ENCODE data around the gene FGGY. TPM values are rescaled to one million over a fixed set of nuclear protein-coding genes. Genes with fewer than 3 reads are reported as not detected.
A peak's percentile ranks its signal among the peaks of the same experiment; 100 is the strongest.

FGGY gene
- total RNA-seq, 4 donors from 2014 or later: 20.6 to 138 (median 32.8) TPM

- intact Hi-C loops (cut with DNase I; ENCODE audit: low total_unique reads): no loop called here
- H3K27me3 ChIP-seq: no peaks in the 10 kb centered on the region
- H3K4me3 ChIP-seq: no peak overlapping the region
- no peak for TF ChIP-seq POLR2A (IDR thresholded peaks at IDR 0.05)
- no peak for TF ChIP-seq CTCF (IDR thresholded peaks at IDR 0.05)
- H3K9me3 ChIP-seq: no peaks in the 10 kb centered on the region
- peak in 1 of 2 donors; percentile 46 for DNase-seq
- H3K4me1 ChIP-seq: no peaks in the 10 kb centered on the region
- H3K27ac ChIP-seq: peak overlapping the region; percentile 16 to 40
- H3K36me3 ChIP-seq: no peaks in the 10 kb centered on the region
These were observed 299.5 kb downstream of the FGGY start for GRCh38 chr1:59596432-59596831.

- TF ChIP-seq POLR2A (IDR thresholded peaks at IDR 0.05): no peak
- TF ChIP-seq CTCF (IDR thresholded peaks at IDR 0.05): no peak
- no peak overlapping the region for H3K4me3 ChIP-seq
- no peaks in the 10 kb centered on the region for H3K27me3 ChIP-seq
- H3K4me1 ChIP-seq: no peaks in the 10 kb centered on the region
- no peak for DNase-seq
- H3K27ac ChIP-seq: peak overlapping the region; percentile 16 to 26
- intact Hi-C loops (cut with DNase I; ENCODE audit: low total_unique reads): no loop called here
- no peaks in the 10 kb centered on the region for H3K36me3 ChIP-seq
- no peaks in the 10 kb centered on the region for H3K9me3 ChIP-seq
These were observed 300.1 kb downstream of the FGGY start for GRCh38 chr1:59596956-59597355.

- no peaks in the 10 kb centered on the region for H3K9me3 ChIP-seq
- DNase-seq: no peak
- intact Hi-C loops (cut with DNase I; ENCODE audit: low total_unique reads): no loop called here
- no peaks in the 10 kb centered on the region for H3K36me3 ChIP-seq
- TF ChIP-seq POLR2A (IDR thresholded peaks at IDR 0.05): no peak
- no peak for TF ChIP-seq CTCF (IDR thresholded peaks at IDR 0.05)
- H3K4me1 ChIP-seq: no peaks in the 10 kb centered on the region
- no peak overlapping the region for H3K27ac ChIP-seq
- H3K4me3 ChIP-seq: no peak overlapping the region
- H3K27me3 ChIP-seq: no peaks in the 10 kb centered on the region
These were observed 300.7 kb downstream of the FGGY start for GRCh38 chr1:59597420-59598119.

- intact Hi-C loops (cut with DNase I; ENCODE audit: low total_unique reads): no loop called here
- no peaks in the 10 kb centered on the region for H3K27me3 ChIP-seq
- H3K9me3 ChIP-seq: no peaks in the 10 kb centered on the region
- H3K27ac ChIP-seq: no peak overlapping the region
- H3K36me3 ChIP-seq: no peaks in the 10 kb centered on the region
- no peaks in the 10 kb centered on the region for H3K4me1 ChIP-seq
- no peak for TF ChIP-seq POLR2A (IDR thresholded peaks at IDR 0.05)
- TF ChIP-seq CTCF (IDR thresholded peaks at IDR 0.05): no peak
- no peak overlapping the region for H3K4me3 ChIP-seq
- DNase-seq: no peak
These were observed 301.2 kb downstream of the FGGY start for GRCh38 chr1:59598120-59598440.

GRCh38 chr1:59601041-59601441 lies 304.1 kb downstream of the FGGY start:
- no peaks in the 10 kb centered on the region for H3K27me3 ChIP-seq
- no peaks in the 10 kb centered on the region for H3K9me3 ChIP-seq
- H3K36me3 ChIP-seq: no peaks in the 10 kb centered on the region
- no peak overlapping the region for H3K27ac ChIP-seq
- TF ChIP-seq CTCF (IDR thresholded peaks at IDR 0.05) (no peak), POLR2A (IDR thresholded peaks at IDR 0.05) (no peak)
- H3K4me3 ChIP-seq: no peak overlapping the region
- DNase-seq: no peak
- intact Hi-C loops (cut with DNase I; ENCODE audit: low total_unique reads): no loop called here
- no peaks in the 10 kb centered on the region for H3K4me1 ChIP-seq

Measured in uterus (tissue), 4 donors.